ENCODE measurements around the gene DNAI7. TPM values are rescaled to one million over a fixed set of nuclear protein-coding genes. Genes with fewer than 3 reads are reported as not detected.

Gene DNAI7
- total RNA-seq, 1 experiment from 2014 or later: 0.33 TPM

GRCh38 chr12:25110260-25110659, 84.7 kb downstream of the DNAI7 start:
- Mint-ChIP-seq H3K27ac (ENCODE audit: unreplicated experiment) (no peak overlapping the region), H3K36me3 (ENCODE audit: insufficient read depth, unreplicated experiment) (no peaks in the 10 kb centered on the region)
- BruUV-seq (replicated peaks): no TSS peak

GRCh38 chr12:25107920-25108319, 87.0 kb downstream of the DNAI7 start:
- intact Hi-C loops (cut with micrococcal nuclease; ENCODE audit: unreplicated experiment): no loop called here
- no peaks in the 10 kb centered on the region for H3K4me1 Mint-ChIP-seq (ENCODE audit: low read depth, unreplicated experiment)
- no peak for TF ChIP-seq CTCF (IDR thresholded peaks at IDR 0.05; ENCODE audit: unreplicated experiment)
- CTCF ChIA-PET: no interaction called here
- H3K9me3 Mint-ChIP-seq (ENCODE audit: low read depth, unreplicated experiment): peaks cover 4% of the 10 kb centered on the region
- H3K27ac Mint-ChIP-seq (ENCODE audit: unreplicated experiment): no peak overlapping the region
- DNase-seq: no peak
- BruUV-seq (replicated peaks): no TSS peak
- H3K36me3 Mint-ChIP-seq (ENCODE audit: insufficient read depth, unreplicated experiment): no peaks in the 10 kb centered on the region
- H3K4me3 Mint-ChIP-seq (ENCODE audit: low read depth, unreplicated experiment): no peak overlapping the region
- no peaks in the 10 kb centered on the region for H3K27me3 Mint-ChIP-seq (ENCODE audit: unreplicated experiment)

More at GRCh38 chr12:25110260-25110659, 84.7 kb downstream of the DNAI7 start:
- H3K4me1 Mint-ChIP-seq (ENCODE audit: low read depth, unreplicated experiment): no peaks in the 10 kb centered on the region
- no peaks in the 10 kb centered on the region for H3K27me3 Mint-ChIP-seq (ENCODE audit: unreplicated experiment)
- CTCF ChIA-PET: no interaction called here
- TF ChIP-seq CTCF (IDR thresholded peaks at IDR 0.05; ENCODE audit: unreplicated experiment): no peak
- no peak for DNase-seq
- intact Hi-C loops (cut with micrococcal nuclease; ENCODE audit: unreplicated experiment): no loop called here
- no peak overlapping the region for H3K4me3 Mint-ChIP-seq (ENCODE audit: low read depth, unreplicated experiment)
- H3K9me3 Mint-ChIP-seq (ENCODE audit: low read depth, unreplicated experiment): peaks cover 4% of the 10 kb centered on the region

GRCh38 chr12:25106818-25107217, 88.1 kb downstream of the DNAI7 start:
- Mint-ChIP-seq H3K27ac (ENCODE audit: unreplicated experiment) (no peak overlapping the region), H3K4me1 (ENCODE audit: low read depth, unreplicated experiment) (no peaks in the 10 kb centered on the region), H3K36me3 (ENCODE audit: insufficient read depth, unreplicated experiment) (no peaks in the 10 kb centered on the region), H3K27me3 (ENCODE audit: unreplicated experiment) (no peaks in the 10 kb centered on the region), H3K4me3 (ENCODE audit: low read depth, unreplicated experiment) (no peak overlapping the region), H3K9me3 (ENCODE audit: low read depth, unreplicated experiment) (peaks cover 4% of the 10 kb centered on the region)
- CTCF ChIA-PET: no interaction called here
- DNase-seq: no peak
- intact Hi-C loops (cut with micrococcal nuclease; ENCODE audit: unreplicated experiment): no loop called here
- no TSS peak for BruUV-seq (replicated peaks)
- no peak for TF ChIP-seq CTCF (IDR thresholded peaks at IDR 0.05; ENCODE audit: unreplicated experiment)

GRCh38 chr12:25102402-25102801, 92.6 kb downstream of the DNAI7 start:
- DNase-seq: no peak
- intact Hi-C loops (cut with micrococcal nuclease; ENCODE audit: unreplicated experiment): no loop called here
- H3K4me3 Mint-ChIP-seq (ENCODE audit: low read depth, unreplicated experiment): no peak overlapping the region
- CTCF ChIA-PET: no interaction called here
- BruUV-seq (replicated peaks): no TSS peak
- H3K27me3 Mint-ChIP-seq (ENCODE audit: unreplicated experiment): no peaks in the 10 kb centered on the region
- no peak for TF ChIP-seq CTCF (IDR thresholded peaks at IDR 0.05; ENCODE audit: unreplicated experiment)
- no peaks in the 10 kb centered on the region for H3K36me3 Mint-ChIP-seq (ENCODE audit: insufficient read depth, unreplicated experiment)
- H3K4me1 Mint-ChIP-seq (ENCODE audit: low read depth, unreplicated experiment): no peaks in the 10 kb centered on the region
- no peaks in the 10 kb centered on the region for H3K9me3 Mint-ChIP-seq (ENCODE audit: low read depth, unreplicated experiment)
- no peak overlapping the region for H3K27ac Mint-ChIP-seq (ENCODE audit: unreplicated experiment)

GRCh38 chr12:25101092-25101445, 93.9 kb downstream of the DNAI7 start:
- Mint-ChIP-seq H3K4me1 (ENCODE audit: low read depth, unreplicated experiment) (no peaks in the 10 kb centered on the region), H3K4me3 (ENCODE audit: low read depth, unreplicated experiment) (no peak overlapping the region), H3K9me3 (ENCODE audit: low read depth, unreplicated experiment) (no peaks in the 10 kb centered on the region), H3K36me3 (ENCODE audit: insufficient read depth, unreplicated experiment) (no peaks in the 10 kb centered on the region), H3K27me3 (ENCODE audit: unreplicated experiment) (no peaks in the 10 kb centered on the region), H3K27ac (ENCODE audit: unreplicated experiment) (no peak overlapping the region)
- CTCF ChIA-PET: no interaction called here
- intact Hi-C loops (cut with micrococcal nuclease; ENCODE audit: unreplicated experiment): no loop called here
- BruUV-seq (replicated peaks): no TSS peak
- no peak for TF ChIP-seq CTCF (IDR thresholded peaks at IDR 0.05; ENCODE audit: unreplicated experiment)
- DNase-seq: no peak

All from Calu3 (cell line).